OCI-LY7 (cell line): Measurements from ENCODE around the gene RBM17. TPM values are rescaled to one million over a fixed set of nuclear protein-coding genes. Genes with fewer than 3 reads are reported as not detected.

Experiments
- BruUV-seq: library from RNA; stranded (reverse); fragments of 400-500 nt; replicated peaks from 2 replicates; lab custom pipeline; 2021; lab: Mats Ljungman, UMichigan
- CTCF ChIA-PET: fragments of 300-600 bp; sonication (Branson Sonifier 250); formaldehyde crosslinking; loops from one replicate; lab custom pipeline; 2022; ENCODE audit warnings: antibody characterized with exemption; ENCODE audit not compliant: unreplicated experiment; lab: Charles Lee
- POLR2A ChIA-PET: fragments of 300-600 bp; sonication (Branson Sonifier 250); formaldehyde crosslinking; loops from one replicate; lab custom pipeline; 2022; ENCODE audit warnings: antibody characterized with exemption; lab: Charles Lee
- DNase-seq: peaks from one replicate; pipeline ENCODE4 v3.0.0-alpha.2; 2015; ENCODE audit warnings: low spot score
- H2AFZ ChIP-seq: fragments of 200-600 bp; sonication (generic), shearing (Covaris generic); 2 replicates; pipeline ENCODE4 v1.6.1; 2014; ENCODE audit warnings: mild to moderate bottlenecking, antibody characterized with exemption, low read length, moderate library complexity
- H3K27ac ChIP-seq: fragments of 200-600 bp; sonication (generic); 2 replicates; pipeline ENCODE4 v1.5.1; 2014; ENCODE audit warnings: mixed run types, low read depth, mild to moderate bottlenecking, moderate library complexity, low read length, inconsistent platforms; ENCODE audit not compliant: poor library complexity, severe bottlenecking
- H3K36me3 ChIP-seq: fragments of 200-600 bp; sonication (generic); 2 replicates; pipeline ENCODE4 v1.6.1; 2014; ENCODE audit warnings: mild to moderate bottlenecking, antibody characterized with exemption, low read length, moderate library complexity, mixed read lengths; ENCODE audit not compliant: insufficient read depth
- H3K4me1 ChIP-seq: fragments of 200-600 bp; sonication (generic); 2 replicates; pipeline ENCODE4 v1.5.1; 2014; ENCODE audit warnings: mild to moderate bottlenecking, low read length; ENCODE audit not compliant: insufficient read depth, poor library complexity, severe bottlenecking
- H3K4me2 ChIP-seq: fragments of 200-600 bp; sonication (generic); 2 replicates; pipeline ENCODE4 v1.6.1; 2014; ENCODE audit warnings: mild to moderate bottlenecking, low read length
- H3K4me3 ChIP-seq: fragments of 200-600 bp; sonication (generic); 2 replicates; pipeline ENCODE4 v1.5.1; 2014; ENCODE audit warnings: mild to moderate bottlenecking, low read depth, low read length; ENCODE audit not compliant: poor library complexity, severe bottlenecking
- H3K79me2 ChIP-seq: fragments of 200-600 bp; sonication (generic); 2 replicates; pipeline ENCODE4 v1.6.1; 2016; ENCODE audit warnings: low read depth, mild to moderate bottlenecking, low read length, moderate library complexity, mixed read lengths; ENCODE audit not compliant: insufficient read depth
- H3K9me2 ChIP-seq: fragments of 200-600 bp; sonication (generic); 2 replicates; pipeline ENCODE4 v1.6.1; 2016; ENCODE audit warnings: mild to moderate bottlenecking, low read length, mixed read lengths; ENCODE audit not compliant: insufficient read depth
- H3K9me3 ChIP-seq: fragments of 200-600 bp; sonication (generic); 2 replicates; pipeline ENCODE4 v1.6.1; 2014; ENCODE audit warnings: mild to moderate bottlenecking, mixed run types, low read length, mixed read lengths
- H4K20me1 ChIP-seq: fragments of 200-600 bp; sonication (generic); 2 replicates; pipeline ENCODE4 v1.6.1; 2014; ENCODE audit warnings: mild to moderate bottlenecking, antibody characterized with exemption, low read length, moderate library complexity, mixed read lengths; ENCODE audit not compliant: insufficient read depth
- CTCF ChIP-seq: fragments of 200-600 bp; sonication (generic); conservative IDR thresholded peaks from 2 replicates; pipeline ENCODE4 v1.5.1; 2014; ENCODE audit warnings: mild to moderate bottlenecking, antibody characterized with exemption, low read length, moderate library complexity, mixed read lengths
- EZH2phosphoT487 ChIP-seq: fragments of 200-600 bp; sonication (generic); IDR thresholded peaks from 2 replicates; pipeline ENCODE4 v1.6.1; 2018; ENCODE audit warnings: low read depth, borderline replicate concordance, mild to moderate bottlenecking, mixed run types, antibody characterized with exemption, low read length, moderate library complexity, mixed read lengths
- intact Hi-C: fragments of 100-400 bp; cut with micrococcal nuclease; formaldehyde crosslinking; loops from one replicate; pipeline ENCODE4 v1.10.0; 2022; ENCODE audit not compliant: unreplicated experiment
- total RNA-seq, 2 experiments: library from RNA; depleted of rRNA in 1 of 2; stranded (reverse); fragments of >200 nt in 1 of 2; shearing (Covaris generic) in 1 of 2; gene quantifications; 2 replicates each; pipeline ENCODE4 v1.2.3, GENCODE V29; 2014 to 2022

RBM17 gene
- total RNA-seq, 2 experiments from 2014 or later = 103 to 248 TPM

DNA sequence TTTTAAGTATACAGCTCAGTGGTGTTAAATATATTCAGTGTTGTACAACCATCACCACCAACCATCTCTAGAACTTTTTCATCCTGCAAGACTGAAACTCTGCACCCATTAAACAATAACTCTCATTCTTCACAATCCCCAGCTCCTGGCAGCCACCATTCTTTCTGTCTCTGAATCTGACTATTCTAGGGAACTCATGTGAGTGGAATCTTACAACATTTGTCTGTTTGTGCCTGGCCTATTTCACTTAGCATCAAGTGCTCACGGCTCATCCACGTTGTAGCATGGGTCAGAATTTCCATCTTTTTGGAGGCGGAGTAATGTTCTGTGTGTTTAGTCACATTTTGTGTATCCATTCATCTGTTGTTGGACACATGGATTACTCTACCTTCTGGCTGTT, 73.1 kb downstream of the RBM17 start:
- Histone ChIP-seq H3K79me2 (peaks cover 39% of the 10 kb centered on the region), H3K4me2 (no peak overlapping the region), H3K9me2 (no peaks in the 10 kb centered on the region), H3K4me3 (no peak overlapping the region), H3K27ac (no peak overlapping the region), H4K20me1 (peaks cover 10% of the 10 kb centered on the region; the same call in 1 of the 2 replicates), H2AFZ (no peak overlapping the region), H3K9me3 (no peaks in the 10 kb centered on the region), H3K4me1 (peaks cover 27% of the 10 kb centered on the region), H3K36me3 (peaks cover 16% of the 10 kb centered on the region)
- TF ChIP-seq EZH2phosphoT487 = no peak
- TF ChIP-seq CTCF = no peak
- no TSS peak for BruUV-seq
- ChIA-PET CTCF (interaction anchor here (0.8 to 1.0 kb wide), 2 partner anchors 9 to 11 kb away, joined by 3 read pairs; no protein-coding TSS in a partner anchor), POLR2A (interaction anchor here (0.7 kb wide), 1 partner anchor 10 kb away, joined by 4 read pairs; no protein-coding TSS in a partner anchor)
- intact Hi-C loops = loop anchor here (5.0 kb wide), 1 partner anchor 150 kb away; no protein-coding TSS in a partner anchor
- DNase-seq = no peak

DNA sequence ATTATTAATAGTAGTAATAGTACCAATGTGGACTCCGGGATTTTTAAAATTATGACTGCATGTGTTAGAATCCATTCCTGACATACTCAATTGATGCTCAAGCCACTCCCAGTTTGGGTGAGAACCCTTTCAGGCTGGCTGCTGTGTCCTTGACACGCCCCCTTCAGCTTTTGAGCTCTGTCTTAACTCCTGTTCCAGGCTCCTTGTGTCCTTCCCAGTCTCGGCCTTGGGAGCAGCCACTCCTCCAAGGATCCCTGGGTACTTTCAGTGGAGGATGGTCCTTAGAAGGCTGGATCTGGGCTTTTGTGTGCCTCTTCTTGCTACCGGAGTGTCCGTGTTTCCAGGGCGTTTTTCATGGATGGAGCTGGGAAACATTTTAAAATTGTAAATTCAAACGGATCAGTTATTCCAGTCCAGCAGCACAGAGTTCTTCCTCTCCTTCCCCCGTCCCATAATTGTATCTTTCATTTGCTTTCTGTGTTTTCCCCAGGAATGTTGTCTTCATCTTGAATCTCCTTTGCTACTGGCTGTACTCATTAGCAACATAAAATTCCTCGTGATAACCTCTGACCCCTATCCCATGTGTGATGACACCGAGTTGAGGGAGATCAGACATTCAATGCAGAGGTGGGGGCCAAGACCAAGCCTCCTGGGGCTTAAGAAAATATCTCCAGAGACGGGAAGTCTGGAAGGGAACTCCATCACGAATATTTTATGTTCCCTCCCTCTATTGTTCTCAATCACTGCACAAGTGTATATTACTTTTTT, 73.9 kb downstream of the RBM17 start:
- H4K20me1 ChIP-seq = peaks cover 10% of the 10 kb centered on the region; the same call in 1 of the 2 replicates
- no peaks in the 10 kb centered on the region for H3K9me3 ChIP-seq
- peak overlapping the region; percentile 59 for H3K27ac ChIP-seq
- no TSS peak for BruUV-seq
- H3K36me3 ChIP-seq = peaks cover 25% of the 10 kb centered on the region
- H2AFZ ChIP-seq = peak overlapping the region; percentile 58; the same call in 1 of the 2 replicates
- POLR2A ChIA-PET = interaction anchor here (0.7 to 1.7 kb wide), 6 partner anchors 14 to 256 kb away, joined by 3 to 5 read pairs (median 4); partner anchors contain the start of gene PFKFB3
- no peak for DNase-seq
- no peaks in the 10 kb centered on the region for H3K9me2 ChIP-seq
- H3K79me2 ChIP-seq = peaks cover 47% of the 10 kb centered on the region
- H3K4me3 ChIP-seq = peak overlapping the region; percentile 99
- TF ChIP-seq EZH2phosphoT487 (no peak), CTCF (no peak)
- H3K4me1 ChIP-seq = peaks cover 27% of the 10 kb centered on the region
- intact Hi-C loops = loop anchor here (5.0 kb wide), 1 partner anchor 150 kb away; no protein-coding TSS in a partner anchor
- H3K4me2 ChIP-seq = peak overlapping the region; percentile 68
- CTCF ChIA-PET = interaction anchor here (0.8 to 1.0 kb wide), 2 partner anchors 10 to 12 kb away, joined by 3 read pairs; no protein-coding TSS in a partner anchor
